Ishikawa (cell line): Measurements from ENCODE around the gene NPAS3.

Source experiments
- CEBPB ChIP-seq: IDR thresholded peaks from 2 replicates; pipeline ENCODE4 v1.6.1; 2012
- CREB1 ChIP-seq: IDR thresholded peaks from 2 replicates; pipeline ENCODE4 v1.6.1; 2012; ENCODE audit warnings: low read depth
- EGR1 ChIP-seq: IDR thresholded peaks from 2 replicates; pipeline ENCODE4 v1.6.1; 2012
- EP300 ChIP-seq: IDR thresholded peaks from 2 replicates; pipeline ENCODE4 v1.6.1; 2012; ENCODE audit warnings: borderline replicate concordance
- FOXM1 ChIP-seq: IDR thresholded peaks from 2 replicates; pipeline ENCODE4 v1.6.1; 2012; ENCODE audit warnings: low read depth, borderline replicate concordance
- MAX ChIP-seq: IDR thresholded peaks from 2 replicates; pipeline ENCODE4 v1.6.1; 2012
- NFIC ChIP-seq: IDR thresholded peaks from 2 replicates; pipeline ENCODE4 v1.6.1; 2012
- RAD21 ChIP-seq: IDR thresholded peaks from 2 replicates; pipeline ENCODE4 v1.6.1; 2012; ENCODE audit warnings: low read depth
- REST ChIP-seq: IDR thresholded peaks from 2 replicates; pipeline ENCODE4 v1.6.1; 2012; ENCODE audit warnings: low read depth, mild to moderate bottlenecking
- TAF1 ChIP-seq: IDR thresholded peaks from 2 replicates; pipeline ENCODE4 v1.6.1; 2012; ENCODE audit warnings: low read depth, mild to moderate bottlenecking
- TCF12 ChIP-seq: IDR thresholded peaks from 2 replicates; pipeline ENCODE4 v1.6.1; 2012; ENCODE audit warnings: low read depth
- TEAD4 ChIP-seq: IDR thresholded peaks from 2 replicates; pipeline ENCODE4 v1.6.1; 2012
- USF1 ChIP-seq: IDR thresholded peaks from 2 replicates; pipeline ENCODE4 v1.6.1; 2012
- YY1 ChIP-seq: IDR thresholded peaks from 2 replicates; pipeline ENCODE4 v1.6.1; 2012; ENCODE audit warnings: low read depth
- ZBTB7A ChIP-seq: IDR thresholded peaks from 2 replicates; pipeline ENCODE4 v1.6.1; 2012; ENCODE audit warnings: low read depth

Gene NPAS3

GRCh38 chr14:33375786-33376185 lies 437.1 kb downstream of the NPAS3 start:
- no peak for TF ChIP-seq CEBPB
- no peak for TF ChIP-seq FOXM1

GRCh38 chr14:33376510-33376909 lies 437.8 kb downstream of the NPAS3 start:
- TF ChIP-seq MAX (no peak), YY1 (no peak), TAF1 (no peak), EP300 (no peak), CEBPB (no peak), USF1 (no peak), EGR1 (no peak), NFIC (no peak), FOXM1 (no peak), REST (no peak), TCF12 (no peak), CREB1 (no peak)

DNA sequence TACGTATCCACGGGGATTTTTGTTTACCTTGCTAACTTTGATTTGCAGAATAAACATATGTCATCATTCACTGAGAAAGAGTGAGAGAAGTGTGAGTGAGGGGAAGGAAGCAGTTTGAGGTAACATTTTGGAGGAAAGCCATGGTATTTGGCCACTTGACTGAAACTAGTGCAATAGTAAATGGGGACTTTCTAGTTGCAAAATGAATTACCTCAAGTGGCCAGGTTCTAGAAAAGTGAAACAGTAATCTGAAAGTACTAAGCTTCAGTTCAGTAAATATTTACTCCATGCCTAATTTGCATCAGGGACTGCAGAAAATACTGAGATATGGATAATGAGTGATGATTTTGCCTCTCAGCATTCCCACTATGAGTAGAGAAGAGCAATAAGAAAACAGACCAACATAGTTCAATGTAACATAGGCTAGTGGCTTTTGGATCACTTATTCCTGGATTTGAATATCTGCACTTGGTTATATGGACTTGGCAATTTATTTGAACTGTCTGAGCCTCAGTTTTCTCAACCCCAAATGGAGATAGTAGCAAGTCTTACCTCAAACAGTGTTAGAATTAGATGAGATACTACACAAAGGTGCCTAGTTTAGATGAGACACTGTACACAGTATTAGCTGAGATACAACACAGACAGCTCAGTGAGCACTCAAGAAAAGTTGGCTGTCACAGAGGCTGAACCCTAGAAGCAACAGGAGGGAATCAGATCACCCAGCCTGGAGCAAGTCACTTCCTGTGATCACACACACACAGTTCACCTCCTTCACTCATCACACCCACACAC lies 439.1 kb downstream of the NPAS3 start:
- TF ChIP-seq CREB1 (no peak), FOXM1 (no peak), ZBTB7A (no peak), TCF12 (no peak), YY1 (no peak), EGR1 (no peak), TAF1 (no peak), REST (no peak), TEAD4 (no peak), NFIC (no peak), CEBPB (no peak), MAX (no peak), RAD21 (no peak), USF1 (no peak), EP300 (no peak)

- no peak for TF ChIP-seq YY1
- no peak for TF ChIP-seq FOXM1
- no peak for TF ChIP-seq RAD21
- TF ChIP-seq REST: no peak
- TF ChIP-seq EP300: no peak
- TF ChIP-seq USF1: no peak
- TF ChIP-seq CEBPB: no peak
- no peak for TF ChIP-seq TAF1
- TF ChIP-seq CREB1: no peak
- TF ChIP-seq ZBTB7A: no peak
- TF ChIP-seq EGR1: no peak
- no peak for TF ChIP-seq NFIC
- TF ChIP-seq TCF12: no peak
- TF ChIP-seq MAX: no peak
- no peak for TF ChIP-seq TEAD4
These were observed 443.0 kb downstream of the NPAS3 start for GRCh38 chr14:33381717-33382116.
